K562 (cell line): ENCODE measurements around the gene SECISBP2. TPM values are rescaled to one million over a fixed set of nuclear protein-coding genes. Genes with fewer than 3 reads are reported as not detected.

ENCODE experiments used
- ATAC-seq: fragments of 200-7000 bp; cut with Tn5 transposase; 3 replicates; pipeline ENCODE4 v1.9.1; 2020; ENCODE audit warnings: moderate library complexity
- BruUV-seq: library from RNA; stranded (reverse); fragments of 400-500 nt; replicated peaks from 2 replicates; lab custom pipeline; 2021; lab: Mats Ljungman, UMichigan
- CTCF ChIA-PET: fragments of 300-600 bp; formaldehyde crosslinking; extraction: SDS; loops from one replicate; lab custom pipeline; 2021; ENCODE audit warnings: low intra/inter-chr PET ratio; lab: Yijun Ruan, JAX
- POLR2A ChIA-PET: fragments of 300-600, 350-650 bp; sonication (Branson Sonifier 250); formaldehyde crosslinking; extraction: SDS; loops from one replicate; lab custom pipeline; 2021; ENCODE audit warnings: antibody characterized with exemption, inconsistent platforms; lab: Yijun Ruan, JAX
- DNase-seq, 4 experiments: peaks; one replicate each; pipeline versions ENCODE4 v3.0.0 to v3.0.0-alpha.2; 2011 to 2018; ENCODE audit warnings: low spot score in 3 of 4, mixed read lengths in 3 of 4; ENCODE audit errors: extremely low read depth in 1 of 4
- FAIRE-seq: peaks from 2 replicates; lab custom pipeline; 2011; peaks lifted over from hg19 to GRCh38; lab: Jason Lieb, UNC
- H2AFZ ChIP-seq: 2 replicates; pipeline ENCODE4 v1.6.0; 2011; ENCODE audit warnings: low read depth, low read length, control low read depth, inconsistent platforms
- H3K27ac ChIP-seq: fragments of 200-600 bp; 3 replicates; pipeline ENCODE4 v1.8.0; 2011; ENCODE audit warnings: low read depth, mild to moderate bottlenecking, control low read depth, inconsistent platforms, low read length, moderate library complexity, mixed read lengths; ENCODE audit errors: extremely low read depth
- H3K27me3 ChIP-seq, 2 experiments: fragments of 300-600 bp in 1 of 2; 2 replicates in 1 of 2; 3 replicates in 1 of 2; pipeline versions ENCODE4 v1.6.0 to v1.8.0; 2011; ENCODE audit warnings: inconsistent platforms in 2 of 2, low read length in 2 of 2, mild to moderate bottlenecking in 1 of 2, mixed read lengths in 1 of 2, moderate library complexity in 1 of 2; ENCODE audit not compliant: control insufficient read depth in 2 of 2, insufficient read depth in 2 of 2
- H3K36me3 ChIP-seq: fragments of 300-600 bp; 3 replicates; pipeline ENCODE4 v1.8.0; 2011; ENCODE audit warnings: mild to moderate bottlenecking, low read length, inconsistent platforms; ENCODE audit not compliant: control insufficient read depth, insufficient read depth
- H3K4me1 ChIP-seq, 2 experiments: fragments of 200-600 bp in 1 of 2; replicated peaks in 1 of 2; 2 replicates in 1 of 2; 3 replicates in 1 of 2; pipeline versions ENCODE4 v1.5.1 to v1.8.0; 2011; ENCODE audit warnings: inconsistent platforms in 2 of 2, low read length in 2 of 2, mild to moderate bottlenecking in 1 of 2, mixed read lengths in 1 of 2, moderate library complexity in 1 of 2; ENCODE audit not compliant: control insufficient read depth in 2 of 2, insufficient read depth in 2 of 2
- H3K4me2 ChIP-seq: 2 replicates; pipeline ENCODE4 v1.6.1; 2011; ENCODE audit warnings: low read length, control low read depth, inconsistent platforms, mixed read lengths; ENCODE audit not compliant: insufficient read depth
- H3K4me3 ChIP-seq: fragments of 200-600 bp; sonication (generic), shearing (Covaris generic); 2 replicates; pipeline ENCODE4 v1.5.1; 2016; ENCODE audit warnings: control low read depth, inconsistent platforms
- H3K79me2 ChIP-seq: fragments of 200-600 bp; 3 replicates; pipeline ENCODE4 v1.8.0; 2011; ENCODE audit warnings: low read length, inconsistent platforms; ENCODE audit not compliant: control insufficient read depth, insufficient read depth
- H3K9ac ChIP-seq, 2 experiments: 2 replicates each; pipeline versions ENCODE4 v1.6.0 to v1.6.1; 2011; ENCODE audit warnings: low read depth in 2 of 2, low read length in 2 of 2, control low read depth in 1 of 2, inconsistent platforms in 1 of 2, mild to moderate bottlenecking in 1 of 2, mixed read lengths in 1 of 2; ENCODE audit not compliant: insufficient read depth in 1 of 2
- H3K9me1 ChIP-seq: one replicate; pipeline ENCODE4 v1.6.0; 2011; ENCODE audit warnings: inconsistent platforms, mild to moderate bottlenecking, low read length, moderate library complexity; ENCODE audit not compliant: control insufficient read depth, insufficient read depth
- H3K9me3 ChIP-seq: replicated peaks from 2 replicates; pipeline ENCODE4 v1.5.1; 2011; ENCODE audit warnings: low read depth, low read length, inconsistent platforms; ENCODE audit not compliant: control insufficient read depth, insufficient read depth
- H4K20me1 ChIP-seq: replicated peaks from 2 replicates; pipeline ENCODE4 v1.6.1; 2011; ENCODE audit warnings: low read length, inconsistent platforms, mixed read lengths; ENCODE audit not compliant: control insufficient read depth, insufficient read depth
- BACH1 ChIP-seq: fragments of 200-800 bp; sonication (Bioruptor generic); IDR thresholded peaks from 2 replicates; pipeline ENCODE4 v1.6.1; 2016; ENCODE audit warnings: missing genetic modification characterization, missing compliant biosample characterization
- HCFC1 ChIP-seq: IDR thresholded peaks from 2 replicates; pipeline ENCODE4 v1.6.1; 2012; ENCODE audit warnings: low read depth, low read length, improper control_type of control experiment
- SMARCB1 ChIP-seq: IDR thresholded peaks from 2 replicates; pipeline ENCODE4 v1.6.1; 2011; ENCODE audit warnings: improper control_type of control experiment, low read depth; ENCODE audit not compliant: insufficient read length
- SRF ChIP-seq, 2 experiments: fragments of 250-450, 450-650 bp in 1 of 2; sonication (Bioruptor Pico) in 1 of 2; sonication (generic) in 1 of 2; formaldehyde crosslinking; IDR thresholded peaks; 2 replicates each; pipeline versions ENCODE4 v1.5.0 to v1.5.1; 2020 to 2022; ENCODE audit warnings: mild to moderate bottlenecking in 1 of 2, missing genetic modification reagents in 1 of 2
- TAF9B ChIP-seq: fragments of 450-650 bp; IDR thresholded peaks from 2 replicates; pipeline ENCODE4 v1.6.1; 2018; ENCODE audit warnings: mild to moderate bottlenecking; ENCODE audit not compliant: partially characterized antibody
- WGBS: fragments of 100-300 bp; shearing (Covaris generic); methylation state at CpG from one replicate; pipeline ENCODE4 v1.1.6; 2016; ENCODE audit warnings: low coverage, mixed read lengths; ENCODE audit not compliant: insufficient coverage; ENCODE audit errors: missing lambda C conversion rate; 5-methylcytosine and 5-hydroxymethylcytosine counted together
- in situ Hi-C: fragments of 300-500 bp; cut with MboI; formaldehyde crosslinking; loops from 4 replicates; pipeline ENCODE4 v1.15.0; 2018; ENCODE audit warnings: inconsistent platforms, mixed read lengths
- intact Hi-C: fragments of 100-400 bp; cut with micrococcal nuclease; formaldehyde crosslinking; loops from 2 replicates; pipeline ENCODE4 v1.14.2; 2022
- polyA plus RNA-seq, 8 experiments: library from polyadenylated mRNA; depleted of rRNA in 4 of 8; stranded (reverse) in 5 of 8; unstranded in 3 of 8; fragments of >200 nt; fragmentation: Nextera tagmentation in 2 of 8; fragmentation: Illumina TruSeq in 1 of 8; extraction: Ambion mirVana in 2 of 8; extraction: Trizol in 1 of 8; gene quantifications; 2 replicates each; pipeline versions ENCODE4 v1.2.1 to v1.2.3, GENCODE V29; 2011 to 2014; ENCODE audit warnings: inconsistent platforms in 1 of 8, missing spikeins in 1 of 8
- total RNA-seq, 7 experiments: library from RNA; depleted of rRNA in 6 of 7; stranded (reverse); fragments of >200 nt in 6 of 7; fragmentation: Illumina TruSeq in 2 of 7; extraction: Trizol in 2 of 7; gene quantifications; 2 replicates each; pipeline versions ENCODE4 v1.2.1 to v1.2.3, GENCODE V29; 2011 to 2021; ENCODE audit warnings: low replicate concordance in 1 of 7
- TF ChIP-seq, protein P1 (sequence below): sonication (generic); formaldehyde crosslinking; IDR thresholded peaks from 2 replicates; pipeline ENCODE4 v1.8.0; 2022; ENCODE audit warnings: mild to moderate bottlenecking, missing genetic modification reagents
- TF ChIP-seq, protein P2 (sequence below): sonication (generic); IDR thresholded peaks from 2 replicates; pipeline ENCODE4 v1.6.1; 2016
- TF ChIP-seq, protein P3 (sequence below), 2 experiments: fragments of 450-650 bp in 1 of 2; sonication (generic) in 1 of 2; formaldehyde crosslinking; conservative IDR thresholded peaks; 2 replicates each; pipeline versions ENCODE4 v1.4.0 to v1.8.1; 2020 to 2022; ENCODE audit warnings: mild to moderate bottlenecking in 1 of 2, missing genetic modification reagents in 1 of 2
- TF ChIP-seq, protein P4 (sequence below): fragments of 450-650 bp; formaldehyde crosslinking; IDR thresholded peaks from 2 replicates; pipeline ENCODE4 v1.4.0; 2020; ENCODE audit warnings: mild to moderate bottlenecking

SECISBP2 gene
- total and polyA plus RNA-seq, 9 of the 15 experiments (the other 6 are each of a cell fraction or from before 2014, with no cell fraction given): 3.2 to 41.6 (median 26.1) TPM

DNA sequence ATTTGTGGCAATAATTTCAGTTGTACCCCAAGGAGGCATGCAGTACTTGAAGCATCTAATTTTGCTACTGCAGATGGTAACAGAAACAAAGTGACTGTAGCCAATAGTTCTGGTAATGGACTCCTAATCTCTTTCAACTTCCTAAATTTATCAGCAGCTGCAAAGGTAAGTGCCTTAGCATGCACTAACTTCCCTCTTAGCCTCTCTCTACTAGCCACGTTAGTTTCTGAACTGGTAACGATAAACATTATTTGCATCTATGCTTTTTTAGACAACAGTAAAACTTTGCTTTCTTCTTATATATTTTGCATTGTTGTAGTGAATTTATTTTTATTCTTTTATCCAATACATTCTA, 13.5 kb upstream of the SECISBP2 start:
- no peak overlapping the region for H3K9ac ChIP-seq
- peaks cover 1% of the 10 kb centered on the region for H3K9me3 ChIP-seq
- TF ChIP-seq, protein P1, sequence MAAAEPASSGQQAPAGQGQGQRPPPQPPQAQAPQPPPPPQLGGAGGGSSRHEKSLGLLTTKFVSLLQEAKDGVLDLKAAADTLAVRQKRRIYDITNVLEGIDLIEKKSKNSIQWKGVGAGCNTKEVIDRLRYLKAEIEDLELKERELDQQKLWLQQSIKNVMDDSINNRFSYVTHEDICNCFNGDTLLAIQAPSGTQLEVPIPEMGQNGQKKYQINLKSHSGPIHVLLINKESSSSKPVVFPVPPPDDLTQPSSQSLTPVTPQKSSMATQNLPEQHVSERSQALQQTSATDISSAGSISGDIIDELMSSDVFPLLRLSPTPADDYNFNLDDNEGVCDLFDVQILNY (CRISPR knock-in tag): no peak
- TF ChIP-seq, protein P2, sequence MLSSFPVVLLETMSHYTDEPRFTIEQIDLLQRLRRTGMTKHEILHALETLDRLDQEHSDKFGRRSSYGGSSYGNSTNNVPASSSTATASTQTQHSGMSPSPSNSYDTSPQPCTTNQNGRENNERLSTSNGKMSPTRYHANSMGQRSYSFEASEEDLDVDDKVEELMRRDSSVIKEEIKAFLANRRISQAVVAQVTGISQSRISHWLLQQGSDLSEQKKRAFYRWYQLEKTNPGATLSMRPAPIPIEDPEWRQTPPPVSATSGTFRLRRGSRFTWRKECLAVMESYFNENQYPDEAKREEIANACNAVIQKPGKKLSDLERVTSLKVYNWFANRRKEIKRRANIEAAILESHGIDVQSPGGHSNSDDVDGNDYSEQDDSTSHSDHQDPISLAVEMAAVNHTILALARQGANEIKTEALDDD: peak; percentile 51; the same call in 1 of the 2 replicates
- WGBS: 68% methylated on average over 2 of the region's 2 CpGs
- ATAC-seq: no peak
- H3K27ac ChIP-seq: no peak overlapping the region
- no TSS peak for BruUV-seq
- H3K79me2 ChIP-seq: peaks cover 3% of the 10 kb centered on the region; the same call in 2 of the 3 replicates
- H3K9me1 ChIP-seq: no peaks in the 10 kb centered on the region
- no peaks in the 10 kb centered on the region for H4K20me1 ChIP-seq
- ChIA-PET POLR2A (no interaction called here), CTCF (no interaction called here)
- in situ Hi-C loops: no loop called here
- H3K4me2 ChIP-seq: no peak overlapping the region
- H3K4me3 ChIP-seq: no peak overlapping the region
- no peaks in the 10 kb centered on the region for H3K36me3 ChIP-seq
- no peak for DNase-seq
- intact Hi-C loops: no loop called here
- no peak for FAIRE-seq
- H2AFZ ChIP-seq: no peak overlapping the region
- no peaks in the 10 kb centered on the region for H3K27me3 ChIP-seq
- H3K4me1 ChIP-seq: peaks cover 3 to 4% of the 10 kb centered on the region in 2 experiments; a peak in 3 of 5 replicates

DNA sequence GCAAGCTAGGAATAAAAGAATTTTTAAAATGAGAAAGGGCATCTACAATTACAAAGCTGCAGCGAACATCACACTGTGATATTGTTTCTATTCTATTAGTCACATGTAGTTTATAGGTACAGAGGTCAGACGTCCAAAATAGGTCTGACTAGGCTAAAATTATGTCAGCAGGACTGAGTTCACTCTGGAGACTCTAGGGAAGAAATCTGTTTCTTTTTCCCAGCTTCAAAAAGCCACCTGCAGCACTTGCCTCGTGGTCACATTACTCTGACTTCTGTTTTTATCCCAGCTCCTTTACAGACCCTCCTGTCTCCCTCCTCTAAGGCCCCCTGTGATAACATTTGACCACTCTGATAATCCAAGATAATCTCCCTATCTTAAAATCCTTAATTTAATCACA, 12.4 kb upstream of the SECISBP2 start:
- H2AFZ ChIP-seq: no peak overlapping the region
- WGBS: 31% methylated on average over 3 of the region's 3 CpGs
- ChIA-PET POLR2A (no interaction called here), CTCF (no interaction called here)
- TF ChIP-seq, protein P3, sequence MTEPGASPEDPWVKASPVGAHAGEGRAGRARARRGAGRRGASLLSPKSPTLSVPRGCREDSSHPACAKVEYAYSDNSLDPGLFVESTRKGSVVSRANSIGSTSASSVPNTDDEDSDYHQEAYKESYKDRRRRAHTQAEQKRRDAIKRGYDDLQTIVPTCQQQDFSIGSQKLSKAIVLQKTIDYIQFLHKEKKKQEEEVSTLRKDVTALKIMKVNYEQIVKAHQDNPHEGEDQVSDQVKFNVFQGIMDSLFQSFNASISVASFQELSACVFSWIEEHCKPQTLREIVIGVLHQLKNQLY (CRISPR knock-in tag; conservative IDR thresholded peaks at IDR 0.05): no peak
- TF ChIP-seq SMARCB1 (no peak), SRF (CRISPR knock-in tag; IDR thresholded peaks at IDR 0.05) (no peak), HCFC1 (no peak), BACH1 (tag) (no peak), TAF9B (no peak)
- TF ChIP-seq, protein P4, sequence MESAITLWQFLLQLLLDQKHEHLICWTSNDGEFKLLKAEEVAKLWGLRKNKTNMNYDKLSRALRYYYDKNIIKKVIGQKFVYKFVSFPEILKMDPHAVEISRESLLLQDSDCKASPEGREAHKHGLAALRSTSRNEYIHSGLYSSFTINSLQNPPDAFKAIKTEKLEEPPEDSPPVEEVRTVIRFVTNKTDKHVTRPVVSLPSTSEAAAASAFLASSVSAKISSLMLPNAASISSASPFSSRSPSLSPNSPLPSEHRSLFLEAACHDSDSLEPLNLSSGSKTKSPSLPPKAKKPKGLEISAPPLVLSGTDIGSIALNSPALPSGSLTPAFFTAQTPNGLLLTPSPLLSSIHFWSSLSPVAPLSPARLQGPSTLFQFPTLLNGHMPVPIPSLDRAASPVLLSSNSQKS (CRISPR knock-in tag): no peak
- H3K9me3 ChIP-seq: peaks cover 1% of the 10 kb centered on the region
- H3K36me3 ChIP-seq: no peaks in the 10 kb centered on the region
- no peak overlapping the region for H3K4me2 ChIP-seq
- ATAC-seq: no peak
- no peaks in the 10 kb centered on the region for H4K20me1 ChIP-seq
- no peak for DNase-seq
- H3K79me2 ChIP-seq: peaks cover 11% of the 10 kb centered on the region
- peaks cover 3 to 8% of the 10 kb centered on the region in 2 experiments; a peak in 3 of 5 replicates for H3K4me1 ChIP-seq
- FAIRE-seq: no peak
- intact Hi-C loops: no loop called here
- no peaks in the 10 kb centered on the region for H3K27me3 ChIP-seq
- no peaks in the 10 kb centered on the region for H3K9me1 ChIP-seq
- H3K4me3 ChIP-seq: no peak overlapping the region
- in situ Hi-C loops: no loop called here
- BruUV-seq: no TSS peak
- no peak overlapping the region for H3K27ac ChIP-seq
- H3K9ac ChIP-seq: no peak overlapping the region
